Measurements from ENCODE around the gene CUX1.
"Not testable (repeated sequence)": the region's sequence is repeated elsewhere in the genome, so short reads cannot be mapped to it uniquely, and the experiment has no call there.

The CUX1 gene

GRCh38 chr7:102149416-102149815 is 332.0 kb downstream of the CUX1 start:
- no peak for DNase-seq (ENCODE audit: low read depth)

GRCh38 chr7:102150266-102150665 is 332.8 kb downstream of the CUX1 start:
- no peak for DNase-seq (ENCODE audit: low read depth)

GRCh38 chr7:102152672-102153598 is 335.5 kb downstream of the CUX1 start:
- DNase-seq (ENCODE audit: low read depth) = no peak

- no peak for DNase-seq (ENCODE audit: low read depth)
Observed at GRCh38 chr7:102153599-102153946, 336.1 kb downstream of the CUX1 start.

- DNase-seq (ENCODE audit: low read depth) = no peak
Observed at GRCh38 chr7:102154425-102154824, 337.0 kb downstream of the CUX1 start.

GRCh38 chr7:102155821-102156441 is 338.5 kb downstream of the CUX1 start:
- DNase-seq (ENCODE audit: low read depth) = no peak

- no peak for DNase-seq (ENCODE audit: low read depth)
Observed at GRCh38 chr7:102156867-102157266, 339.4 kb downstream of the CUX1 start.

GRCh38 chr7:102165136-102165535 is 347.7 kb downstream of the CUX1 start:
- no peak for DNase-seq (ENCODE audit: low read depth)

- no peak for DNase-seq (ENCODE audit: low read depth)
Observed at GRCh38 chr7:102167254-102167653, 349.8 kb downstream of the CUX1 start.

GRCh38 chr7:102169651-102170392 is 352.4 kb downstream of the CUX1 start:
- DNase-seq (ENCODE audit: low read depth) = no peak

GRCh38 chr7:102170393-102170970 is 353.1 kb downstream of the CUX1 start:
- DNase-seq (ENCODE audit: low read depth) = no peak

- no peak for DNase-seq (ENCODE audit: low read depth)
Observed at GRCh38 chr7:102173669-102174068, 356.2 kb downstream of the CUX1 start.

GRCh38 chr7:102175423-102176170 is 358.2 kb downstream of the CUX1 start:
- DNase-seq (ENCODE audit: low read depth) = no peak

GRCh38 chr7:102178410-102178809 is 361.0 kb downstream of the CUX1 start:
- no peak for DNase-seq (ENCODE audit: low read depth)

GRCh38 chr7:102180727-102181126 is 363.3 kb downstream of the CUX1 start:
- no peak for DNase-seq (ENCODE audit: low read depth)

GRCh38 chr7:102181517-102181916 is 364.1 kb downstream of the CUX1 start:
- DNase-seq (ENCODE audit: low read depth) = no peak

GRCh38 chr7:102182016-102182415 is 364.6 kb downstream of the CUX1 start:
- no peak for DNase-seq (ENCODE audit: low read depth)

GRCh38 chr7:102183848-102184247 is 366.4 kb downstream of the CUX1 start:
- not testable (repeated sequence) for DNase-seq (ENCODE audit: low read depth)

GRCh38 chr7:102184303-102184702 is 366.9 kb downstream of the CUX1 start:
- DNase-seq (ENCODE audit: low read depth) = no peak

GRCh38 chr7:102185796-102186195 is 368.4 kb downstream of the CUX1 start:
- no peak for DNase-seq (ENCODE audit: low read depth)

GRCh38 chr7:102186306-102186705 is 368.9 kb downstream of the CUX1 start:
- no peak for DNase-seq (ENCODE audit: low read depth)

GRCh38 chr7:102188746-102189145 is 371.3 kb downstream of the CUX1 start:
- DNase-seq (ENCODE audit: low read depth) = no peak
